Measurements from ENCODE around the gene CLCN3. TPM values are rescaled to one million over a fixed set of nuclear protein-coding genes. Genes with fewer than 3 reads are reported as not detected.

The CLCN3 gene
- total and polyA plus RNA-seq, 2 experiments from 2014 or later, result 14.9 to 38.4 TPM

GRCh38 chr4:169604131-169604900 is 16.1 kb upstream of the CLCN3 start:
- H3K9me2 ChIP-seq (replicated peaks; ENCODE audit: insufficient read depth), result no peaks in the 10 kb centered on the region
- no peaks in the 10 kb centered on the region for H3K4me1 ChIP-seq (ENCODE audit: insufficient read depth)
- no peak overlapping the region for H3K4me3 ChIP-seq
- no peaks in the 10 kb centered on the region for H3K9me3 ChIP-seq (ENCODE audit: low read depth)
- peaks cover 24% of the 10 kb centered on the region for H3K79me2 ChIP-seq
- WGBS (ENCODE audit: low lambda C conversion rate, missing lambda C conversion rate), result 56% methylated on average over 1 of the region's 1 CpG
- no peak overlapping the region for H3K4me2 ChIP-seq
- no peak for DNase-seq (ENCODE audit: low spot score)
- no peaks in the 10 kb centered on the region for H3K27me3 ChIP-seq
- H2AFZ ChIP-seq, result no peak overlapping the region
- TF ChIP-seq EZH2phosphoT487 (IDR thresholded peaks at IDR 0.05; ENCODE audit: low read depth, severe bottlenecking, unreplicated experiment) (no peak), EZH2 (IDR thresholded peaks at IDR 0.05; ENCODE audit: borderline replicate concordance) (no peak)
- no peaks in the 10 kb centered on the region for H3K36me3 ChIP-seq (replicated peaks; ENCODE audit: insufficient read depth, low read depth)
- no peak overlapping the region for H3K27ac ChIP-seq
- H4K20me1 ChIP-seq (ENCODE audit: insufficient read depth, poor library complexity, severe bottlenecking), result no peaks in the 10 kb centered on the region

DNA sequence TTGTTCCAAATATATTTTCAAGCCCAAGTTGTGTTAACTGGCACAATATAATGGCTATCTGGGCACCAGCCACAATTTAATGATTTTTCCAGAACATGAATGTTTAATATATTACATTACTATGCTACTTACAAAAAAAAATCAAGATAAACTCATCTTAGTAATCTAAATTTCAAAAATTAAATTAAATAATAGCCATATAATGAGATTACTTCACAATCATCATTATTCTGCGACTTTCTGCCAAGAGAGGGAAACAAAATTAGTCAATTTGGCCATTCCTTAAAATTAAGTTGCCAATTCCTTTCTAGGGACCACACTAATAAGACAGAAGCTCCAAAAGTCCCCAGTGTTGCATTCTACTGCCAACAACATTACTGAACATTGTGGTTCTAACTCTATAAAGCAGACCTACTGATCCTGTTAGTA is 15.5 kb upstream of the CLCN3 start:
- H4K20me1 ChIP-seq (ENCODE audit: insufficient read depth, poor library complexity, severe bottlenecking), result no peaks in the 10 kb centered on the region
- H3K4me3 ChIP-seq, result no peak overlapping the region
- WGBS (ENCODE audit: low lambda C conversion rate, missing lambda C conversion rate), result 100% methylated on average over 1 of the region's 1 CpG
- H3K9me2 ChIP-seq (replicated peaks; ENCODE audit: insufficient read depth), result no peaks in the 10 kb centered on the region
- H3K4me2 ChIP-seq, result no peak overlapping the region
- no peak for DNase-seq (ENCODE audit: low spot score)
- no peaks in the 10 kb centered on the region for H3K4me1 ChIP-seq (ENCODE audit: insufficient read depth)
- H3K79me2 ChIP-seq, result peaks cover 30% of the 10 kb centered on the region
- no peak overlapping the region for H3K27ac ChIP-seq
- no peaks in the 10 kb centered on the region for H3K27me3 ChIP-seq
- no peaks in the 10 kb centered on the region for H3K9me3 ChIP-seq (ENCODE audit: low read depth)
- H2AFZ ChIP-seq, result no peak overlapping the region
- no peaks in the 10 kb centered on the region for H3K36me3 ChIP-seq (replicated peaks; ENCODE audit: insufficient read depth, low read depth)
- TF ChIP-seq, protein P1, sequence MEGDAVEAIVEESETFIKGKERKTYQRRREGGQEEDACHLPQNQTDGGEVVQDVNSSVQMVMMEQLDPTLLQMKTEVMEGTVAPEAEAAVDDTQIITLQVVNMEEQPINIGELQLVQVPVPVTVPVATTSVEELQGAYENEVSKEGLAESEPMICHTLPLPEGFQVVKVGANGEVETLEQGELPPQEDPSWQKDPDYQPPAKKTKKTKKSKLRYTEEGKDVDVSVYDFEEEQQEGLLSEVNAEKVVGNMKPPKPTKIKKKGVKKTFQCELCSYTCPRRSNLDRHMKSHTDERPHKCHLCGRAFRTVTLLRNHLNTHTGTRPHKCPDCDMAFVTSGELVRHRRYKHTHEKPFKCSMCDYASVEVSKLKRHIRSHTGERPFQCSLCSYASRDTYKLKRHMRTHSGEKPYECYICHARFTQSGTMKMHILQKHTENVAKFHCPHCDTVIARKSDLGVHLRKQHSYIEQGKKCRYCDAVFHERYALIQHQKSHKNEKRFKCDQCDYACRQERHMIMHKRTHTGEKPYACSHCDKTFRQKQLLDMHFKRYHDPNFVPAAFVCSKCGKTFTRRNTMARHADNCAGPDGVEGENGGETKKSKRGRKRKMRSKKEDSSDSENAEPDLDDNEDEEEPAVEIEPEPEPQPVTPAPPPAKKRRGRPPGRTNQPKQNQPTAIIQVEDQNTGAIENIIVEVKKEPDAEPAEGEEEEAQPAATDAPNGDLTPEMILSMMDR (IDR thresholded peaks at IDR 0.05; ENCODE audit: poor library complexity), result no peak
- TF ChIP-seq EZH2phosphoT487 (IDR thresholded peaks at IDR 0.05; ENCODE audit: low read depth, severe bottlenecking, unreplicated experiment), result no peak

DNA sequence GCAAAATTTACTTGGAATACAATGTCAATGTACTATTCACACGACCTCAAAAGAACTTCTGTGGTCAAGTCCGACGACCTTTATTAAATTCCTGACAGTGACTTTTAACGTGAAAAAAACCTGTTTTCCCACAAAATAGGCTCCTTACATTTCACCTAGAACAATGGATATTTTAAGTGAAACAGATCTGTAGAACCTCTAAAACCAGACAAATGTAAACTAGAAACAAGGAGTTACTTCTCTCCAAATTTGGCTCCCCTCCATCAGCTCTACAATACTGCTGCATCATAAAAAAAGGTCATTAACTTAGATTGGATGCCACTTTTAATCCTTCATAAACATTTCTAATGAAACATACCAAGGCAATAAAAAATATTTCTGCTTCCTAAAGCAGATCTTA is 9.2 kb upstream of the CLCN3 start:
- peak overlapping the region; percentile 88 for H3K4me2 ChIP-seq
- peak overlapping the region; percentile 61 for H3K4me3 ChIP-seq
- TF ChIP-seq, protein P1 (IDR thresholded peaks at IDR 0.05; ENCODE audit: poor library complexity), result no peak
- TF ChIP-seq EZH2 (IDR thresholded peaks at IDR 0.05; ENCODE audit: borderline replicate concordance), result no peak
- TF ChIP-seq EZH2phosphoT487 (IDR thresholded peaks at IDR 0.05; ENCODE audit: low read depth, severe bottlenecking, unreplicated experiment), result no peak
- H3K27ac ChIP-seq, result peak overlapping the region; percentile 97
- H3K9me3 ChIP-seq (ENCODE audit: low read depth), result no peaks in the 10 kb centered on the region
- no peaks in the 10 kb centered on the region for H3K36me3 ChIP-seq (replicated peaks; ENCODE audit: insufficient read depth, low read depth)
- WGBS (ENCODE audit: low lambda C conversion rate, missing lambda C conversion rate), result 40% methylated on average over 4 of the region's 4 CpGs
- H3K4me1 ChIP-seq (ENCODE audit: insufficient read depth), result no peaks in the 10 kb centered on the region
- no peak for DNase-seq (ENCODE audit: low spot score)
- H3K9me2 ChIP-seq (replicated peaks; ENCODE audit: insufficient read depth), result no peaks in the 10 kb centered on the region
- peaks cover 39% of the 10 kb centered on the region for H3K79me2 ChIP-seq
- H2AFZ ChIP-seq, result no peak overlapping the region
- H4K20me1 ChIP-seq (ENCODE audit: insufficient read depth, poor library complexity, severe bottlenecking), result no peaks in the 10 kb centered on the region
- H3K27me3 ChIP-seq, result no peaks in the 10 kb centered on the region
